Small intestine (tissue), 7 donors: ENCODE data around the gene HUWE1. TPM values are rescaled to one million over a fixed set of nuclear protein-coding genes. Genes with fewer than 3 reads are reported as not detected.

Experiments used
- DNase-seq, 2 donors: peaks; one replicate each; pipeline versions ENCODE4 v3.0.0 to v3.0.0-alpha.2; 2013
- FAIRE-seq: peaks from 2 replicates; lab custom pipeline; 2012; peaks lifted over from hg19 to GRCh38; lab: Jason Lieb, UNC
- H3K27ac ChIP-seq, 3 donors: one replicate each; pipeline ENCODE4 v1.5.1; 2013; ENCODE audit warnings: low read length in 2 of 3, mild to moderate bottlenecking in 2 of 3, control low read depth in 1 of 3, inconsistent platforms in 1 of 3, low read depth in 1 of 3, moderate library complexity in 1 of 3
- H3K27me3 ChIP-seq, 3 donors: one replicate each; pipeline ENCODE4 v1.6.1; 2013; ENCODE audit warnings: low read length in 3 of 3, inconsistent platforms in 1 of 3; ENCODE audit not compliant: control insufficient read depth in 3 of 3, insufficient read depth in 3 of 3
- H3K36me3 ChIP-seq, 3 donors: one replicate each; pipeline ENCODE4 v1.6.1; 2013; ENCODE audit warnings: low read length in 3 of 3, inconsistent platforms in 1 of 3, low read depth in 1 of 3, mild to moderate bottlenecking in 1 of 3, moderate library complexity in 1 of 3; ENCODE audit not compliant: control insufficient read depth in 3 of 3, insufficient read depth in 2 of 3
- H3K4me1 ChIP-seq, 3 donors: one replicate each; pipeline ENCODE4 v1.6.1; 2013; ENCODE audit warnings: low read length in 2 of 3, inconsistent platforms in 1 of 3, low read depth in 1 of 3, mild to moderate bottlenecking in 1 of 3, moderate library complexity in 1 of 3; ENCODE audit not compliant: control insufficient read depth in 3 of 3, insufficient read depth in 2 of 3
- H3K4me3 ChIP-seq, 3 donors: one replicate each; pipeline ENCODE4 v1.5.1; 2013; ENCODE audit warnings: low read length in 3 of 3, control low read depth in 1 of 3, inconsistent platforms in 1 of 3, low read depth in 1 of 3, mild to moderate bottlenecking in 1 of 3, moderate library complexity in 1 of 3
- H3K9me3 ChIP-seq, 2 donors: one replicate each; pipeline ENCODE4 v1.6.1; 2013; ENCODE audit warnings: low read depth in 1 of 2, low read length in 1 of 2; ENCODE audit not compliant: control insufficient read depth in 2 of 2, insufficient read depth in 1 of 2
- WGBS, 3 donors: extraction: QIAGEN DNeasy Blood & Tissue Kit; methylation state at CpG; one replicate each; pipeline ENCODE4 v1.1.7; 2013; 5-methylcytosine and 5-hydroxymethylcytosine counted together
- polyA plus RNA-seq, 4 donors: library from polyadenylated mRNA; stranded (reverse) in 3 of 4; unstranded in 1 of 4; fragments of 200-250 nt in 3 of 4; fragments of 120-200 nt in 1 of 4; gene quantifications; one replicate each; pipeline versions ENCODE4 v1.2.1 to v1.2.3, GENCODE V29; 2013
- donor health status: healthy with polysubstance abuse.
- donor health status: control.
- donor health status: control.
- donor health status: Bipolar disorder and iron deficiency.
- donor health status: healthy.

Gene HUWE1
- polyA plus RNA-seq, 4 donors, result 22.4 to 113 (median 33.0) TPM

DNA sequence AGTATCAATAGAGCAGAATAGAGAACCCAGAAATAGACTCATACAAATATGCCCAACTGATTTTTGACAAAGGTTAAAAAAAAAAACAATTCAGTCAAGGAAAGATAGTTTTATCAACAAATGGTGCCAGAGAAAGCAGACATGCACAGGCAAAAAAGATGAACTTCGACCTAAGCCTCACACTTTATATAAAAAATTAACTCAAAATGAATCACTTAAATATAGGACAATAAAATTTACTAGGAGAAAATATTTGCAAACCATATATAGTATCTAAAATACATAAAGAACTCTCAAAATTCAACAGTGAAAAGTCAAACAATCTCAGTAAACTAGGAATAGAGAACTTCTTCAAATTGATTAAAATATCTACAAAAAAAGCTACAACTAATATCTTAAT, 29.7 kb downstream of the HUWE1 start:
- WGBS, 3 donors, result 0 to 66% (median 32%) methylated on average over 1 of the region's 1 CpG
- DNase-seq (no peak), FAIRE-seq (no peak)
- Histone ChIP-seq H3K27ac (no peak overlapping the region), H3K27me3 (no peaks in the 10 kb centered on the region), H3K36me3 (peaks cover 0 to 5% (median 0%) of the 10 kb centered on the region in 3 donors), H3K4me1 (no peaks in the 10 kb centered on the region), H3K9me3 (no peaks in the 10 kb centered on the region), H3K4me3 (no peak overlapping the region)

DNA sequence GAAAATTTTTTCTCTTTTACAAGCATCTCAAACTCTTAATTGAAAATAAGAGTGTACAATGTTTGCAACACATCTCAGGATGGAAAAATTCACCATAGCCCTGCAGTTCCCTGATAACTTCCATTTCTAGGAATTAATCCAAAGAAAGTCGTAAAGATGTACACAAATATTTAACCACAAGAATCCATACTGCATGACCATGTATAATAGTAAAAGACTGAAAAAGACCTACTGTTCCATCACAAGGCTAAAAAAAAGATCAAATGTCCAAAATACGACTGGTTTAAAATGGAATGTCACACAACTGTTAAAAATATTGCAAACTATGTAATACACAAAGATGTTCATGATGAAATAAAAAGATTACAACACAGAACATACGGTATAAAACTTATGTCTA, 32.1 kb downstream of the HUWE1 start:
- no peaks in the 10 kb centered on the region for H3K4me1 ChIP-seq
- H3K36me3 ChIP-seq, result peaks cover 0 to 5% (median 0%) of the 10 kb centered on the region in 3 donors
- no peaks in the 10 kb centered on the region for H3K27me3 ChIP-seq
- DNase-seq (no peak), FAIRE-seq (no peak)
- H3K27ac ChIP-seq, result no peak overlapping the region
- WGBS, 3 donors, result 58 to 68% (median 61%) methylated on average over 3 of the region's 3 CpGs
- H3K9me3 ChIP-seq, result no peaks in the 10 kb centered on the region
- no peak overlapping the region for H3K4me3 ChIP-seq

DNA sequence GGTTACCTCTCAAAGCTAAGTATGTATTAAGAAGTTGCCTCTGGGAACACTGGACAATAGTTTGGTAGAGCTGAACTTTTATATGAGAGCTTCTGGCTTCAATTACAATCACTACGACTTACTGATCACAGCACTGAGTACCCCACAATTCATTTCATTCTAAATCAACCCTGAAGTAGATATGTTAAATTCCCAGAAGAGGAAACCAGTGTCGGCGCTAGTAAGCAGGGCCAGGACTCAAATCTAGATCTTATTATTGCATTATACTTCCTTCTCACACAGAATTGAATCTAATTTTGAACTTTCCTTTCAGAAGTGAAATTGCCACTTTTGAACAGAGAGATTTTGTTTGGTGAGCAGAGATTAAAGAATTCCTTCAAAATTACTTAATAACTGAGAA, 41.8 kb downstream of the HUWE1 start:
- Histone ChIP-seq H3K27ac (no peak overlapping the region), H3K4me3 (no peak overlapping the region), H3K27me3 (no peaks in the 10 kb centered on the region), H3K36me3 (peaks cover 0 to 14% (median 9%) of the 10 kb centered on the region in 3 donors), H3K4me1 (no peaks in the 10 kb centered on the region), H3K9me3 (no peaks in the 10 kb centered on the region)
- FAIRE-seq, result no peak
- 78 to 90% (median 80%) methylated on average over 3 of the region's 3 CpGs for WGBS, 3 donors
- no peak for DNase-seq

DNA sequence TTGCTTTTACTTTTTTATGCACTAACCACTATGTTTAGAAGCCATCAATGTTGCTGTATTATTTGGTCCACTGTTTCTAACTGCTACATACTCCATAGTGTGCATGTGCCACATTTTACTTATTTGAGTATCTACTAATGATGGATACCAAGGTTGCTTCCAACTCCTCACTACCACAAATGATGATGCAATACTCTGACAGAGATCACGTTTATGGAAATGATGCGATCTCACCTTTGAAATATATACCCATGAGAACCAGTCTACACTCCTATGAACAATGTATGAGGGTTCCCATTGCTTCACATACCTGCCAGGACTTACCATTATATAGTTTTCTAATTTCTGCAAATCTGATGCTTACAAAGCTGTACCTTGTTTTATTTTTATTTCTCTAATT, 44.2 kb downstream of the HUWE1 start:
- Histone ChIP-seq H3K36me3 (peaks cover 0 to 14% (median 6%) of the 10 kb centered on the region in 3 donors), H3K27me3 (no peaks in the 10 kb centered on the region), H3K4me3 (no peak overlapping the region), H3K27ac (no peak overlapping the region), H3K4me1 (no peaks in the 10 kb centered on the region), H3K9me3 (no peaks in the 10 kb centered on the region)
- WGBS, 3 donors, result 80 to 81% (median 80%) methylated on average over 2 of the region's 2 CpGs
- no peak for FAIRE-seq
- DNase-seq, result no peak

DNA sequence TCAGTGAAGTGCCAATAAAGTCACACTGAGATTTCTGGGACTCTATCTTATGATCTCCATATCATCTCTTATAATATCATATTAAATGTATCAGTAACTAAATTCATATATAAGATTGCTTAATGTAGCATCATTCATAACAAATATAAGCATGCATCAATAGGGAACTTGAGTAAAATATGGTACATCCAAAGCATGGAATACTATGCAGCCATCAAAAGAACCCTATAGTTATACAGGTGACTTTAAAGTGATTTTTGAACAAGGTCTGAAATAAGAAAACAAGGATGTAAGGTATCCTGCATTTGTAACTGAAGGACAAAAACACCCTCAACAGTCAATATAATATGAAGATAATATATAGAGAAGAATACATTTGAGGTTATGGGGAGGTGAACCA, 47.3 kb downstream of the HUWE1 start:
- H3K9me3 ChIP-seq, result no peaks in the 10 kb centered on the region
- peaks cover 0 to 20% (median 3%) of the 10 kb centered on the region in 3 donors for H3K36me3 ChIP-seq
- H3K27me3 ChIP-seq, result no peaks in the 10 kb centered on the region
- FAIRE-seq, result no peak
- DNase-seq, result no peak
- no peak overlapping the region for H3K27ac ChIP-seq
- no peaks in the 10 kb centered on the region for H3K4me1 ChIP-seq
- H3K4me3 ChIP-seq, result no peak overlapping the region

DNA sequence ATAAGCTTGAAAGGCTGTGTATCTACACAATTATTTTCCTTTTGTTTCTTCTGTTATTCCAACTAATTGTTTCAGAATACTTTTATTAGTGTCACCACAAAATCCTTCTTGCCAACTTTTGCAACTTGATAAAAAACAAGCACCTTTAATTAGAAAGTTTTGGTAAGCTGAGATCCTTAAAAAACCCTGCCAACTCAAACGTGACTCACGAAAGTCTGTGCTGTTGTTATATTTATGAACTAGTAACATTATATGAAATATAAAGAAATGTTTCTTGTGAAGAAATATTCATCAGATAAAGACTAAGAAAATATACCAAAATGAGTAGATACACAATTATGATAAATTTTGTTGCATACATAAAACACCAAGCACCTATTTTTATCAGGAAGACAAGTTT, 49.0 kb downstream of the HUWE1 start:
- FAIRE-seq, result no peak
- whole genome bisulfite sequencing, 3 donors, result 80 to 89% (median 83%) methylated on average over 2 of the region's 2 CpGs
- no peaks in the 10 kb centered on the region for H3K9me3 ChIP-seq
- peaks cover 1 to 14% (median 2%) of the 10 kb centered on the region in 3 donors for H3K36me3 ChIP-seq
- H3K4me1 ChIP-seq, result no peaks in the 10 kb centered on the region
- no peak overlapping the region for H3K4me3 ChIP-seq
- no peak overlapping the region for H3K27ac ChIP-seq
- H3K27me3 ChIP-seq, result no peaks in the 10 kb centered on the region
- DNase-seq, result no peak

DNA sequence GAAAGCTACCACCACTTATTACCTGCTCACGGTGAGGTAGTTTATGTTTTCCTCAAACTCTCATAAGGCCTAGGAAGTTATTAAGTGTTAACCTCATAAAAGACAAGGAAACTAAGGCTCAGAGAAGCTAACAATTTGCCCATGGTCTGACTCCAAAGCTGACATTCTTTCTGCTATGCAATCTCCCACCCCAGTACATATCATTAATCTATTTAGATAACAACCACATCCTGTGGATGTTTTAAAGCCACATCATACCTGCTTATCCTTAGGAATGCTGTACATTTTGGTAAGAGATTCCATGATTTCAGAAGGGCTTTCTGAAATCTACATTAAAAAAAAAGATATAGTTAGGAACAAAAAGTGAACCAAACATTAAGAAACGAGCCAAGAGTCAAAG, 55.4 kb downstream of the HUWE1 start:
- Histone ChIP-seq H3K4me1 (peaks cover 0 to 8% (median 0%) of the 10 kb centered on the region in 3 donors), H3K4me3 (no peak overlapping the region), H3K27me3 (no peaks in the 10 kb centered on the region), H3K36me3 (peaks cover 4 to 10% (median 10%) of the 10 kb centered on the region in 3 donors), H3K9me3 (no peaks in the 10 kb centered on the region), H3K27ac (no peak overlapping the region)
- whole genome bisulfite sequencing, 3 donors, result 75 to 83% (median 78%) methylated on average over 2 of the region's 2 CpGs
- no peak for FAIRE-seq
- peak in 1 of 2 donors; percentile 1 for DNase-seq

DNA sequence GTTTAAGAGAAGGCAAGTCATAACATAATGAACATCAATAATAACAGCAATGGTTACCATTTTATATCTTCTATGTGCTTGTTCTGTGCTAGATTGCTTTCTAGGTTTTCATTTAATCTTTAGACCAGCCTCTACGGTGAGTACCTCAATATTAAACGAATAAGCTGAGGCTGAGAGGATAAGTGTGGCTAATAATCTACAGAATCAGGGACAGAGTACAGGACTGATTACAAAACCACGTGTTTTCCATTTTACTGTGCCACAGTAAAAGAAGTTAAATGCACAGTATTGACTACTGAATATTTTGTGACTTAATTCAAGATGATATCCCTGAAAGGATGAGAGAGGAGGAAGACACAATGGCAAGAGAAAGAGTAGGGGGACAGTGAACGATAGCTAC, 56.3 kb downstream of the HUWE1 start:
- peaks cover 4 to 10% (median 8%) of the 10 kb centered on the region in 3 donors for H3K36me3 ChIP-seq
- H3K27ac ChIP-seq, result no peak overlapping the region
- no peak overlapping the region for H3K4me3 ChIP-seq
- no peaks in the 10 kb centered on the region for H3K9me3 ChIP-seq
- H3K4me1 ChIP-seq, result peaks cover 0 to 8% (median 0%) of the 10 kb centered on the region in 3 donors
- no peak for FAIRE-seq
- peak; percentile 26 to 35 for DNase-seq
- 35 to 71% (median 37%) methylated on average over 4 of the region's 4 CpGs for WGBS, 3 donors
- no peaks in the 10 kb centered on the region for H3K27me3 ChIP-seq

DNA sequence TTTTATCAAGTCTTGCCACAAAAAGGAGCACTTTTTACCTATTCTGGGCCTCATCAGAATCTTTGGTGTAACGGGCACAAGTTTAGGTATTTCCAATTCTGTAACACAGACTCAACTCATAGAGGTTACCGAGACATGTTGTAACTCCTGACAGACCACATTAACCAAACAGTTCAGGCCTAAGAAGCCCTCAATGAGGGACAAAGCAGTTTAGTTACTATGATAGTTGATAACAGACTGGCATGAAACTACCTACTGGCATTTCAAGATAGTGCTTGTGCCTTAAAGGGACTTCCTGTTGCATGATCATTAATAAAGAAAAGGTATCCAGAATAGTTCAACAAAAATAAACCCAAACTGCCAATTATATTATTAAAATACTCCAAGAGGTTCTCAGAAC, 64.1 kb downstream of the HUWE1 start:
- Histone ChIP-seq H3K27me3 (no peaks in the 10 kb centered on the region), H3K4me1 (no peaks in the 10 kb centered on the region), H3K9me3 (no peaks in the 10 kb centered on the region), H3K4me3 (no peak overlapping the region), H3K36me3 (peaks cover 0 to 24% (median 5%) of the 10 kb centered on the region in 3 donors), H3K27ac (no peak overlapping the region)
- FAIRE-seq, result no peak
- DNase-seq, result no peak
- WGBS, 3 donors, result 92 to 96% (median 94%) methylated on average over 2 of the region's 2 CpGs
